ENCODE data around the gene CNPY1. TPM values are rescaled to one million over a fixed set of nuclear protein-coding genes. Genes with fewer than 3 reads are reported as not detected.

The CNPY1 gene
- total RNA-seq, 4 donors from 2014 or later: not detected

- Histone ChIP-seq H3K9me3 (peaks cover 0 to 17% (median 0%) of the 10 kb centered on the region in 3 donors), H3K27me3 (peaks cover 100% of the 10 kb centered on the region), H3K36me3 (no peaks in the 10 kb centered on the region), H3K4me1 (peaks cover 0 to 21% (median 15%) of the 10 kb centered on the region in 3 donors), H3K4me3 (no peak overlapping the region), H3K27ac (no peak overlapping the region)
- no peak for ATAC-seq
- TF ChIP-seq CTCF (IDR thresholded peaks at IDR 0.05) (no peak), POLR2AphosphoS5 (IDR thresholded peaks at IDR 0.05) (no peak), EP300 (IDR thresholded peaks at IDR 0.05) (no peak), POLR2A (IDR thresholded peaks at IDR 0.05) (no peak)
- WGBS, 2 donors (ENCODE audit: low coverage in 1 of 2): 9 to 10% methylated on average over 8 to 9 of the region's 11 CpGs
Measured at GRCh38 chr7:155471718-155472117, 74.6 kb downstream of the CNPY1 start.

- ATAC-seq: no peak
- Histone ChIP-seq H3K9me3 (peaks cover 0 to 9% (median 0%) of the 10 kb centered on the region in 3 donors), H3K36me3 (no peaks in the 10 kb centered on the region), H3K27me3 (peaks cover 100% of the 10 kb centered on the region), H3K4me3 (no peak overlapping the region), H3K4me1 (peaks cover 0 to 29% (median 20%) of the 10 kb centered on the region in 3 donors), H3K27ac (no peak overlapping the region)
- TF ChIP-seq CTCF (IDR thresholded peaks at IDR 0.05) (no peak), EP300 (IDR thresholded peaks at IDR 0.05) (no peak), POLR2AphosphoS5 (IDR thresholded peaks at IDR 0.05) (no peak), POLR2A (IDR thresholded peaks at IDR 0.05) (no peak)
- WGBS, 2 donors (ENCODE audit: low coverage in 1 of 2): 0 to 2% methylated on average over 15 to 20 of the region's 24 CpGs
Measured at GRCh38 chr7:155470686-155471638, 75.4 kb downstream of the CNPY1 start.

GRCh38 chr7:155470186-155470487 lies 76.2 kb downstream of the CNPY1 start:
- no peak for ATAC-seq
- Histone ChIP-seq H3K9me3 (peaks cover 0 to 1% (median 0%) of the 10 kb centered on the region in 3 donors), H3K36me3 (no peaks in the 10 kb centered on the region), H3K27me3 (peaks cover 100% of the 10 kb centered on the region), H3K27ac (no peak overlapping the region), H3K4me3 (no peak overlapping the region), H3K4me1 (peaks cover 0 to 35% (median 20%) of the 10 kb centered on the region in 3 donors)
- no peak for TF ChIP-seq CTCF (IDR thresholded peaks at IDR 0.05)
- 12% methylated on average over 3 of the region's 8 CpGs; no CpG with 5 or more reads in 1 of the 2 donors for WGBS, 2 donors (ENCODE audit: low coverage in 1 of 2)

GRCh38 chr7:155469311-155470185 lies 76.8 kb downstream of the CNPY1 start:
- 6 to 11% methylated on average over 3 to 5 of the region's 12 CpGs for WGBS, 2 donors (ENCODE audit: low coverage in 1 of 2)
- Histone ChIP-seq H3K27me3 (peaks cover 100% of the 10 kb centered on the region), H3K9me3 (no peaks in the 10 kb centered on the region), H3K4me1 (peaks cover 0 to 38% (median 20%) of the 10 kb centered on the region in 3 donors), H3K4me3 (no peak overlapping the region), H3K27ac (no peak overlapping the region), H3K36me3 (no peaks in the 10 kb centered on the region)
- no peak for ATAC-seq
- TF ChIP-seq POLR2AphosphoS5 (IDR thresholded peaks at IDR 0.05): no peak
- no peak for TF ChIP-seq POLR2A (IDR thresholded peaks at IDR 0.05)
- TF ChIP-seq EP300 (IDR thresholded peaks at IDR 0.05): no peak
- TF ChIP-seq CTCF (IDR thresholded peaks at IDR 0.05): no peak
